ENCODE results near the gene DENND2C.

DNA sequence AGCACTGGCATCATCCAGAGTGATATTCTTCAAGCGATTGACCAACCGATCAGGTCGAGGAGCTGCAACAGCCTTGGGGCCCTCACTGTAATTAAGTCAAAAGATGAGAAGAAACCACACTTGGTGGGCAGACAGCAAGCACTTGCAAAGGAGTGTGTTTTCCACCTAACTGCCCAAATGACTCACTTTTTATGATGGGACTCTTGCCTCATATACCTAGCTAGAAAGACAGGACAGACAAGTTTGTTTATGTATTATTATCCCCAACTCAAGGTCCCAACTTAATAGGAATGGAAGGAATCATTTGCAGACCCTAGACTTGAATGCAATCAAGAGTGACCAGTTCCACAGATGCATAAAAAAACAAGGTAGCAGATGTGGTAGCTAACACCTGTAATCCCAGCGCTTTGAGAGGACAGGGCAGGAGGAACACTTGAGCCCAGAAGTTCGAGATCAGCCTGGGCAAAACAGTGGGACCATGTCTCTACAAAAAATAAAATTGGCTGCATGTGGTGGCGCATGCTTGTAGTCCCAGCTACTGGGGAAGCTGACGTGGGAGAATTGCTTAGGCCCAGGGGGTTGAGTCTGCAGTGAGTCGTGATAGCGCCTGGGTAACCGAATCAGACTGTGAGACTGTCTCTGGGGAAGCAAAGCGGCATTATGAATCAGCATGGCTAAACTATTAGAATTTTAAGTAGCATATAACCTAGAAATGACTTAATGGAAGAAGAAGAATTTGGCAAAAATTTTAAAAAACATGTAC lies 49.0 kb upstream of the DENND2C start:
- TF ChIP-seq, protein P1, sequence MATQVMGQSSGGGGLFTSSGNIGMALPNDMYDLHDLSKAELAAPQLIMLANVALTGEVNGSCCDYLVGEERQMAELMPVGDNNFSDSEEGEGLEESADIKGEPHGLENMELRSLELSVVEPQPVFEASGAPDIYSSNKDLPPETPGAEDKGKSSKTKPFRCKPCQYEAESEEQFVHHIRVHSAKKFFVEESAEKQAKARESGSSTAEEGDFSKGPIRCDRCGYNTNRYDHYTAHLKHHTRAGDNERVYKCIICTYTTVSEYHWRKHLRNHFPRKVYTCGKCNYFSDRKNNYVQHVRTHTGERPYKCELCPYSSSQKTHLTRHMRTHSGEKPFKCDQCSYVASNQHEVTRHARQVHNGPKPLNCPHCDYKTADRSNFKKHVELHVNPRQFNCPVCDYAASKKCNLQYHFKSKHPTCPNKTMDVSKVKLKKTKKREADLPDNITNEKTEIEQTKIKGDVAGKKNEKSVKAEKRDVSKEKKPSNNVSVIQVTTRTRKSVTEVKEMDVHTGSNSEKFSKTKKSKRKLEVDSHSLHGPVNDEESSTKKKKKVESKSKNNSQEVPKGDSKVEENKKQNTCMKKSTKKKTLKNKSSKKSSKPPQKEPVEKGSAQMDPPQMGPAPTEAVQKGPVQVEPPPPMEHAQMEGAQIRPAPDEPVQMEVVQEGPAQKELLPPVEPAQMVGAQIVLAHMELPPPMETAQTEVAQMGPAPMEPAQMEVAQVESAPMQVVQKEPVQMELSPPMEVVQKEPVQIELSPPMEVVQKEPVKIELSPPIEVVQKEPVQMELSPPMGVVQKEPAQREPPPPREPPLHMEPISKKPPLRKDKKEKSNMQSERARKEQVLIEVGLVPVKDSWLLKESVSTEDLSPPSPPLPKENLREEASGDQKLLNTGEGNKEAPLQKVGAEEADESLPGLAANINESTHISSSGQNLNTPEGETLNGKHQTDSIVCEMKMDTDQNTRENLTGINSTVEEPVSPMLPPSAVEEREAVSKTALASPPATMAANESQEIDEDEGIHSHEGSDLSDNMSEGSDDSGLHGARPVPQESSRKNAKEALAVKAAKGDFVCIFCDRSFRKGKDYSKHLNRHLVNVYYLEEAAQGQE (IDR thresholded peaks at IDR 0.05; ENCODE audit: insufficient read depth in 1 of 2, low read depth in 2 of 2, low read length in 2 of 2), result no peak
- TF ChIP-seq SIN3A (IDR thresholded peaks at IDR 0.05; ENCODE audit: borderline replicate concordance, insufficient read depth, low read length) (no peak), TAF1 (IDR thresholded peaks at IDR 0.05; ENCODE audit: borderline replicate concordance, insufficient read depth, low read length) (no peak), POLR2AphosphoS5 (IDR thresholded peaks at IDR 0.05; ENCODE audit: low read depth, low read length) (no peak)
